DND-41 (cell line): Measurements from ENCODE around the gene JAML.
A peak's percentile ranks its signal among the peaks of the same experiment; 100 is the strongest.

Source experiments
- CTCF ChIP-seq: IDR thresholded peaks from 2 replicates; pipeline ENCODE4 v1.5.1; 2012; ENCODE audit warnings: borderline replicate concordance, low read length, moderate library complexity, mild to moderate bottlenecking; ENCODE audit not compliant: poor library complexity, severe bottlenecking; ENCODE audit errors: extremely low read depth
- EZH2 ChIP-seq: IDR thresholded peaks from 3 replicates; pipeline ENCODE4 v1.6.1; 2012; ENCODE audit warnings: borderline replicate concordance, low read depth, mild to moderate bottlenecking, moderate library complexity, low read length, inconsistent platforms; ENCODE audit not compliant: severe bottlenecking

DNA sequence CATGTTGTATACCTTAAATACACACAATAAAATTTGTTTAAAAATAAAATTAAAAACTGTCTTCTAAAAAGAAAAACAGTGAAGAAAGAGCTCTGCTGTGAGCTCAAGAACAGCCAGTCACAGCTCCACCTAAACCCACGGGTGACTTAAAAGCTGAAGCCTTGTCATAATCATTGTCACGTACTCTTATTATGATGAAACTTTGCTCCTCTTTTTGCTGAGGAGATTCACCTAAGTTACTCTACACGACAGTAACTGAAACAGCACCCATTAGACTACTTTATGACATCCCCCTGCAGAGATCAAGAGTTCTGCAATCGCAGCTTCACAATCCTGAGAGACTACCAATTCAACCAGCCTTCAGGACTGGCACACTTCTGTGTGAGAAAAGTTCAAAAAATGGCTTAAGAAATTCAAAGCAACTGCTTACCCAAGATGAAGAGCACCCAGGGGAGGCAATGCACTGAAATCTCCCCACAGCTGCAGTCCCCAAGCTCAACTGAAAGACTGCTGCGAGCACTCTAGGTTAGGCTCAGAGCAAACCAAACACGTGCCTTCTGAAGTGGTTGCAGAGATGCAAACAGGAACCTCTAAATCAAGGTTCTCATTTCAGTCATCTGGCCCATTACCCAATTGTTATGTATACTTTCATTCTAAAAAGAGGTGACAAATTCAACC lies at the start of gene JAML:
- TF ChIP-seq EZH2 (no peak), CTCF (peak; percentile 23)
